Vein endothelial cell (primary cell): ENCODE measurements around the gene CRYGN. TPM values are rescaled to one million over a fixed set of nuclear protein-coding genes. Genes with fewer than 3 reads are reported as not detected.

Experiments
- small RNA-seq: library from RNA; depleted of rRNA; stranded (forward); fragments of <200 nt; gene quantifications from one replicate; pipeline ENCODE3, GENCODE V24; 2012
- total RNA-seq: library from RNA; depleted of rRNA; stranded (reverse); fragments of >200 nt; gene quantifications from 2 replicates; pipeline ENCODE4 v1.2.3, GENCODE V29; 2012

The CRYGN gene, protein sequence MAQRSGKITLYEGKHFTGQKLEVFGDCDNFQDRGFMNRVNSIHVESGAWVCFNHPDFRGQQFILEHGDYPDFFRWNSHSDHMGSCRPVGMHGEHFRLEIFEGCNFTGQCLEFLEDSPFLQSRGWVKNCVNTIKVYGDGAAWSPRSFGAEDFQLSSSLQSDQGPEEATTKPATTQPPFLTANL
- total RNA-seq = not detected in 2 replicates

DNA sequence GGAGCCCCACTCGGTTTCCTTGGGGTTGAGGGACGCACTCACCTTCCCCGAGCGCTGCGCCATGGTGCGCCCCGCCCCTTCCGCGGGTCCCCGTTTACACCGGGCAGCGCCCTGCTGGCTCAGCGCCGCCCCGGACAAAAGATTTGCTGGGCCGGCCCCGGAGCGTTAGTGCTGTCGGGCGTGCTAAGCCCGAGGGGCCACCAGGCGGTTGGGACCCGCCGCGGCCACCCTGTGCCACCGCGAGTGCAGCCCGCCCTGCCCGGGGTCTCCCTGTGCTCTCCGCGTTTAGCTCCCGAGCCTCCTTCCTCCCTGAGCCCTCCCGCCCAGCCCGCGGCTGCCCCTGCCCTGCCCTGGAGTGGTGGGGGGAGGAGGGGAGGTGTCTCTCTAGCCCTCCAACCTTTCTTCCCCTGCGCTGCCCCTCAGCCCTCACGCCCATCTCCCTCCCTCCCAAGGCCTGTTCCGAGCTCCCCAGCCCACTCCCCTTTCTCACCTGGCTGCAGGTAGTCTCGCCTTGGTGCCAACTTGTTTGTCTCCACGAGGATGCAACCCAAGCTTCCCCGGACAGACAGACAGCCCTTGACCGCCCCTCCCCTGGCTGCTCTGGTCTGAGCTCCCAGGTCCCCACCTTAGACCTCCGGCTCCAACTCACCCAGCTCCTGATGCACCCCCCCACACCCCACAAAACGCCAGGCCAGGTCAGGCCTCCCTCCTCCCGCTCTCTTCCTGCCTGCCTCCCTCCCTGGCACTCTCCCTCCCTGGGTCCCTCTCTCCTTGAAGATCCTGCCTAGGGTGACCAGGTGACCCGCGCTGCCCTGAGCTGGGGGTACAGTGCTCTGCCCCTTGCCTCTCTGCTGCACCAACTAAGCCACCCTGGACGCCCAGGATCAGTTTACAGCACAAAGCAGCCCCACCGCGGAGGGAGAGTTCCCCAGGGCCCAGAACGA lies at the start of gene CRYGN:
TSS of gene CRYGN (minus strand) at position 287 of the 944 bp plus-strand sequence. CDS start at position 63, 224 bp downstream.

GRCh38 chr7:151409667-151410404 lies 30.1 kb downstream of the CRYGN start, which contains the start of gene WDR86:
Gene WDR86, minus strand, starts transcription at chr7:151410038. Its CDS starts 449 bp downstream, at chr7:151409589.

Small RNA genes within 50 kb of the gene (small RNA-seq; reads per million reads assigned to genes)
- gene MIR3907 (not detected), gene RN7SL76P (not detected)

Other genes with a start within 250 kb of the CRYGN start
- gene H2BK1, start 229.7 kb downstream of the CRYGN start, total RNA-seq = not detected in 2 replicates
- gene ABCF2, start 212.9 kb downstream of the CRYGN start, total RNA-seq = 76.1 and 90.5 TPM in 2 replicates
- 82.7 and 91.5 TPM in 2 replicates for gene CHPF2, start 207.7 kb downstream of the CRYGN start, total RNA-seq
- gene SMARCD3, start 191.4 kb downstream of the CRYGN start, total RNA-seq = 2.7 and 5.2 TPM in 2 replicates
- 30.1 and 37.4 TPM in 2 replicates for gene NUB1, start 98.3 kb downstream of the CRYGN start, total RNA-seq
- gene WDR86, start 30.1 kb downstream of the CRYGN start, total RNA-seq = not detected in 2 replicates
- 50.0 and 61.7 TPM in 2 replicates for gene RHEB, start 79.8 kb upstream of the CRYGN start, total RNA-seq